ENCODE measurements around the gene SLIT3.

Gene SLIT3

GRCh38 chr5:168883991-168884390, 416.9 kb downstream of the SLIT3 start:
- no peak for DNase-seq

GRCh38 chr5:168883281-168883741, 417.6 kb downstream of the SLIT3 start:
- no peak for DNase-seq

GRCh38 chr5:168882283-168882682, 418.7 kb downstream of the SLIT3 start:
- no peak for DNase-seq

GRCh38 chr5:168881427-168882149, 419.4 kb downstream of the SLIT3 start:
- DNase-seq: peak; percentile 18

GRCh38 chr5:168879929-168880328, 421.0 kb downstream of the SLIT3 start:
- DNase-seq: peak; percentile 80

- no peak for DNase-seq
These were observed 421.6 kb downstream of the SLIT3 start for GRCh38 chr5:168879331-168879730.

GRCh38 chr5:168878135-168878745, 422.7 kb downstream of the SLIT3 start:
- DNase-seq: no peak

- DNase-seq: no peak
These were observed 423.6 kb downstream of the SLIT3 start for GRCh38 chr5:168877132-168877892.

GRCh38 chr5:168876419-168876818, 424.5 kb downstream of the SLIT3 start:
- DNase-seq: no peak

- peak; percentile 37 for DNase-seq
These were observed 425.1 kb downstream of the SLIT3 start for GRCh38 chr5:168875832-168876231.

GRCh38 chr5:168874713-168875380, 426.1 kb downstream of the SLIT3 start:
- DNase-seq: peak; percentile 50

GRCh38 chr5:168872246-168872645, 428.7 kb downstream of the SLIT3 start:
- DNase-seq: no peak

- DNase-seq: no peak
These were observed 430.0 kb downstream of the SLIT3 start for GRCh38 chr5:168870910-168871309.

GRCh38 chr5:168869615-168870227, 431.2 kb downstream of the SLIT3 start:
- peak; percentile 29 for DNase-seq

GRCh38 chr5:168867241-168867640, 433.7 kb downstream of the SLIT3 start:
- peak; percentile 58 for DNase-seq

GRCh38 chr5:168865968-168866367, 435.0 kb downstream of the SLIT3 start:
- no peak for DNase-seq

- no peak for DNase-seq
These were observed 437.9 kb downstream of the SLIT3 start for GRCh38 chr5:168863021-168863420.

- DNase-seq: no peak
These were observed 440.4 kb downstream of the SLIT3 start for GRCh38 chr5:168860503-168860902.

GRCh38 chr5:168860081-168860480, 440.9 kb downstream of the SLIT3 start:
- DNase-seq: no peak

GRCh38 chr5:168859471-168859870, 441.5 kb downstream of the SLIT3 start:
- DNase-seq: no peak

GRCh38 chr5:168858994-168859393, 441.9 kb downstream of the SLIT3 start:
- no peak for DNase-seq

GRCh38 chr5:168858371-168858770, 442.6 kb downstream of the SLIT3 start:
- no peak for DNase-seq
